PC-9 (cell line): Measurements from ENCODE around the gene SCUBE2. TPM values are rescaled to one million over a fixed set of nuclear protein-coding genes. Genes with fewer than 3 reads are reported as not detected.

ENCODE experiments used
- BruUV-seq: library from RNA; stranded (reverse); fragments of 400-500 nt; replicated peaks from 2 replicates; lab custom pipeline; 2021; lab: Mats Ljungman, UMichigan
- CTCF ChIA-PET: fragments of 300-600 bp; sonication (Branson Sonifier 250); formaldehyde crosslinking; loops from one replicate; lab custom pipeline; 2022; ENCODE audit warnings: antibody characterized with exemption; lab: Charles Lee
- POLR2A ChIA-PET: fragments of 300-600 bp; sonication (Branson Sonifier 250); formaldehyde crosslinking; loops from one replicate; lab custom pipeline; 2022; ENCODE audit warnings: antibody characterized with exemption; ENCODE audit not compliant: unreplicated experiment; lab: Charles Lee
- DNase-seq, 2 experiments: peaks; one replicate each; pipeline versions ENCODE4 v3.0.0 to v3.0.0-alpha.2; 2015 to 2022; ENCODE audit warnings: mixed read lengths in 1 of 2
- H2AFZ ChIP-seq: fragments of 200-600 bp; sonication (generic); 2 replicates; pipeline ENCODE4 v1.8.1; 2017; ENCODE audit warnings: antibody characterized with exemption
- H3F3A ChIP-seq: fragments of 200-600 bp; sonication (generic); 2 replicates; pipeline ENCODE4 v1.8.1; 2017; ENCODE audit warnings: antibody characterized with exemption, mild to moderate bottlenecking, low read depth; ENCODE audit not compliant: insufficient read depth
- H3K27ac ChIP-seq: fragments of 200-600 bp; sonication (generic); 2 replicates; pipeline ENCODE4 v1.6.1; 2016; ENCODE audit warnings: mixed run types
- H3K27me3 ChIP-seq: fragments of 200-600 bp; sonication (generic); 2 replicates; pipeline ENCODE4 v1.6.1; 2016; ENCODE audit warnings: low read depth, mixed run types; ENCODE audit not compliant: insufficient read depth
- H3K36me3 ChIP-seq: fragments of 200-600 bp; sonication (generic); 2 replicates; pipeline ENCODE4 v1.6.1; 2016; ENCODE audit warnings: low read depth, mixed run types
- H3K4me1 ChIP-seq: fragments of 200-600 bp; sonication (generic); replicated peaks from 2 replicates; pipeline ENCODE4 v1.6.1; 2016; ENCODE audit warnings: mixed run types; ENCODE audit not compliant: insufficient read depth
- H3K4me2 ChIP-seq: fragments of 200-600 bp; sonication (generic); 2 replicates; pipeline ENCODE4 v1.6.1; 2017; ENCODE audit warnings: mixed run types
- H3K4me3 ChIP-seq: fragments of 200-600 bp; sonication (generic); 2 replicates; pipeline ENCODE4 v1.6.1; 2016; ENCODE audit warnings: mixed run types
- H3K79me2 ChIP-seq: fragments of 200-600 bp; sonication (generic); 2 replicates; pipeline ENCODE4 v1.6.1; 2017; ENCODE audit warnings: low read depth, mixed run types
- H3K9me2 ChIP-seq: fragments of 200-600 bp; sonication (generic); 2 replicates; pipeline ENCODE4 v1.8.1; 2017; ENCODE audit warnings: mild to moderate bottlenecking; ENCODE audit not compliant: insufficient read depth
- H3K9me3 ChIP-seq: fragments of 200-600 bp; sonication (generic); 2 replicates; pipeline ENCODE4 v1.8.1; 2016; ENCODE audit warnings: low read depth; ENCODE audit not compliant: insufficient read depth
- H4K20me1 ChIP-seq: fragments of 200-600 bp; sonication (generic); 2 replicates; pipeline ENCODE4 v1.8.1; 2017; ENCODE audit not compliant: insufficient read depth
- CTCF ChIP-seq: fragments of 200-600 bp; sonication (generic); conservative IDR thresholded peaks from 2 replicates; pipeline ENCODE4 v1.6.1; 2017; ENCODE audit warnings: mixed run types, antibody characterized with exemption, mild to moderate bottlenecking, moderate library complexity
- EZH2 ChIP-seq: fragments of 200-600 bp; sonication (generic); IDR thresholded peaks from 2 replicates; pipeline ENCODE4 v1.8.0; 2017; ENCODE audit warnings: antibody characterized with exemption, low read depth
- intact Hi-C: fragments of 100-400 bp; cut with micrococcal nuclease; formaldehyde crosslinking; loops from one replicate; pipeline ENCODE4 v1.10.0; 2022; ENCODE audit not compliant: unreplicated experiment
- total RNA-seq: library from RNA; stranded (reverse); gene quantifications from 2 replicates; pipeline ENCODE4 v1.2.3, GENCODE V29; 2021

SCUBE2 gene
- total RNA-seq, 1 experiment from 2014 or later = not detected

- BruUV-seq = no TSS peak
- H3K27me3 ChIP-seq = no peaks in the 10 kb centered on the region
- no peak for TF ChIP-seq CTCF
- no peak for TF ChIP-seq EZH2
- H3K36me3 ChIP-seq = no peaks in the 10 kb centered on the region
- ChIA-PET CTCF (no interaction called here), POLR2A (no interaction called here)
- H2AFZ ChIP-seq = no peak overlapping the region
- H4K20me1 ChIP-seq = no peaks in the 10 kb centered on the region
- H3K9me3 ChIP-seq = no peaks in the 10 kb centered on the region
- H3K4me3 ChIP-seq = no peak overlapping the region
- no peak overlapping the region for H3K27ac ChIP-seq
- intact Hi-C loops = no loop called here
- no peaks in the 10 kb centered on the region for H3F3A ChIP-seq
- no peak for DNase-seq
- no peaks in the 10 kb centered on the region for H3K4me1 ChIP-seq
- no peak overlapping the region for H3K4me2 ChIP-seq
- H3K79me2 ChIP-seq = no peaks in the 10 kb centered on the region
- no peaks in the 10 kb centered on the region for H3K9me2 ChIP-seq
Measured at GRCh38 chr11:9020916-9021315, 70.5 kb downstream of the SCUBE2 start.

GRCh38 chr11:9019861-9020260, 71.5 kb downstream of the SCUBE2 start:
- DNase-seq = no peak
- no peaks in the 10 kb centered on the region for H3K9me2 ChIP-seq
- no peak overlapping the region for H3K27ac ChIP-seq
- no peaks in the 10 kb centered on the region for H3K4me1 ChIP-seq
- intact Hi-C loops = loop anchor here (5.0 kb wide), 1 partner anchor 117 kb away; no protein-coding TSS in a partner anchor
- H3K36me3 ChIP-seq = no peaks in the 10 kb centered on the region
- no peaks in the 10 kb centered on the region for H3F3A ChIP-seq
- no peak overlapping the region for H3K4me2 ChIP-seq
- no peak for TF ChIP-seq CTCF
- TF ChIP-seq EZH2 = no peak
- H3K79me2 ChIP-seq = no peaks in the 10 kb centered on the region
- no TSS peak for BruUV-seq
- no peaks in the 10 kb centered on the region for H3K27me3 ChIP-seq
- ChIA-PET CTCF (no interaction called here), POLR2A (no interaction called here)
- no peaks in the 10 kb centered on the region for H4K20me1 ChIP-seq
- no peaks in the 10 kb centered on the region for H3K9me3 ChIP-seq
- H3K4me3 ChIP-seq = no peak overlapping the region
- no peak overlapping the region for H2AFZ ChIP-seq

GRCh38 chr11:9017773-9018172, 73.6 kb downstream of the SCUBE2 start:
- no peak overlapping the region for H3K4me3 ChIP-seq
- no peaks in the 10 kb centered on the region for H3K9me3 ChIP-seq
- no peaks in the 10 kb centered on the region for H3K36me3 ChIP-seq
- intact Hi-C loops = loop anchor here (5.0 kb wide), 1 partner anchor 120 kb away; no protein-coding TSS in a partner anchor
- POLR2A ChIA-PET = no interaction called here
- H3K4me2 ChIP-seq = no peak overlapping the region
- no peak overlapping the region for H2AFZ ChIP-seq
- CTCF ChIA-PET = interaction anchor here (0.5 kb wide), 1 partner anchor 434 kb away, joined by 7 read pairs; no protein-coding TSS in a partner anchor
- no peak overlapping the region for H3K27ac ChIP-seq
- no peaks in the 10 kb centered on the region for H3F3A ChIP-seq
- no peaks in the 10 kb centered on the region for H3K4me1 ChIP-seq
- no TSS peak for BruUV-seq
- H4K20me1 ChIP-seq = no peaks in the 10 kb centered on the region
- H3K79me2 ChIP-seq = no peaks in the 10 kb centered on the region
- H3K9me2 ChIP-seq = no peaks in the 10 kb centered on the region
- no peak for DNase-seq
- no peaks in the 10 kb centered on the region for H3K27me3 ChIP-seq
- TF ChIP-seq CTCF = no peak
- TF ChIP-seq EZH2 = no peak
